ENCODE measurements around the gene TRABD2B.

DNA sequence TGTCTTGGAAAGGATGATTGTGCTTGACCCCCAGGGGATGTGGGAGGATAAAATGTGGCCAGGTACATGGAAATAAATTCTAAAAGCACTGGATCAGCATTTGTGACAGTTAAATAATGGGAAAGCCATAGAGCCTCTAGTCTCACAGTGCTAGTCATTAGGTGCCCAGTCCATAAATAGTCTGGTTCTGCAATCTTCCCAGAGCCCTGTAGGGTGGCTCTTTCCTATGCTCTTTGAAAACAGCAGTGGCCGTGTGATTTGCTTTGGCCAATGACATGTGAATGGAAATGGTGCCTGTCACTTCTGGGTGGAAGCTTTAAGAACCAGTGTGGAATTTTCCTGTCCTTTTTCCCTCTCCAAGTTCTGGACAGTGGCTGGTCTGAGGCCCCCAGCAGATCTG is 113.2 kb downstream of the TRABD2B start:
- TF ChIP-seq, protein P1, sequence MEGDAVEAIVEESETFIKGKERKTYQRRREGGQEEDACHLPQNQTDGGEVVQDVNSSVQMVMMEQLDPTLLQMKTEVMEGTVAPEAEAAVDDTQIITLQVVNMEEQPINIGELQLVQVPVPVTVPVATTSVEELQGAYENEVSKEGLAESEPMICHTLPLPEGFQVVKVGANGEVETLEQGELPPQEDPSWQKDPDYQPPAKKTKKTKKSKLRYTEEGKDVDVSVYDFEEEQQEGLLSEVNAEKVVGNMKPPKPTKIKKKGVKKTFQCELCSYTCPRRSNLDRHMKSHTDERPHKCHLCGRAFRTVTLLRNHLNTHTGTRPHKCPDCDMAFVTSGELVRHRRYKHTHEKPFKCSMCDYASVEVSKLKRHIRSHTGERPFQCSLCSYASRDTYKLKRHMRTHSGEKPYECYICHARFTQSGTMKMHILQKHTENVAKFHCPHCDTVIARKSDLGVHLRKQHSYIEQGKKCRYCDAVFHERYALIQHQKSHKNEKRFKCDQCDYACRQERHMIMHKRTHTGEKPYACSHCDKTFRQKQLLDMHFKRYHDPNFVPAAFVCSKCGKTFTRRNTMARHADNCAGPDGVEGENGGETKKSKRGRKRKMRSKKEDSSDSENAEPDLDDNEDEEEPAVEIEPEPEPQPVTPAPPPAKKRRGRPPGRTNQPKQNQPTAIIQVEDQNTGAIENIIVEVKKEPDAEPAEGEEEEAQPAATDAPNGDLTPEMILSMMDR (IDR thresholded peaks at IDR 0.05): no peak
- no peak for TF ChIP-seq ZFX (IDR thresholded peaks at IDR 0.05; ENCODE audit: borderline replicate concordance)
